K562 (cell line): ENCODE measurements around the gene LRRC8C. TPM values are rescaled to one million over a fixed set of nuclear protein-coding genes. Genes with fewer than 3 reads are reported as not detected.

Experiments
- ADNP ChIP-seq: fragments of 200-800 bp; sonication (Bioruptor generic); IDR thresholded peaks from 2 replicates; pipeline ENCODE4 v1.6.1; 2016; ENCODE audit warnings: missing genetic modification characterization, missing compliant biosample characterization
- ARID3A ChIP-seq: IDR thresholded peaks from 2 replicates; pipeline ENCODE4 v1.6.1; 2012; ENCODE audit warnings: low read depth, low read length, improper control_type of control experiment, borderline replicate concordance
- ATF3 ChIP-seq, 2 experiments: fragments of 450-650 bp in 1 of 2; sonication (generic) in 1 of 2; formaldehyde crosslinking in 1 of 2; IDR thresholded peaks in 1 of 2; conservative IDR thresholded peaks in 1 of 2; 2 replicates each; pipeline versions ENCODE4 v1.6.1 to v1.8.1; 2016 to 2023; ENCODE audit warnings: mild to moderate bottlenecking in 2 of 2, moderate library complexity in 2 of 2, inconsistent platforms in 1 of 2, missing genetic modification reagents in 1 of 2
- ATF4 ChIP-seq: fragments of 450-650 bp; formaldehyde crosslinking; IDR thresholded peaks from 2 replicates; pipeline ENCODE4 v1.4.0; 2022; ENCODE audit warnings: mild to moderate bottlenecking, moderate library complexity
- ATF6 ChIP-seq: sonication (generic); formaldehyde crosslinking; IDR thresholded peaks from 2 replicates; pipeline ENCODE4 v1.4.0; 2020; ENCODE audit warnings: mild to moderate bottlenecking, missing genetic modification reagents
- BHLHE40 ChIP-seq: IDR thresholded peaks from 2 replicates; pipeline ENCODE4 v1.6.1; 2011; ENCODE audit warnings: low read length, improper control_type of control experiment
- IFI16 ChIP-seq: fragments of 250-450 bp; sonication (Bioruptor Pico); IDR thresholded peaks from 2 replicates; pipeline ENCODE4 v2.1.2; 2022; ENCODE audit warnings: mild to moderate bottlenecking, inconsistent platforms
- PHTF2 ChIP-seq: fragments of 250-450 bp; sonication (Bioruptor Pico); IDR thresholded peaks from 2 replicates; pipeline ENCODE4 v1.5.0; 2021; ENCODE audit warnings: mild to moderate bottlenecking
- SIX5 ChIP-seq, 2 experiments: IDR thresholded peaks; 2 replicates each; pipeline ENCODE4 v1.6.1; 2011; ENCODE audit warnings: low read length in 2 of 2, borderline replicate concordance in 1 of 2, low read depth in 1 of 2, mild to moderate bottlenecking in 1 of 2, moderate library complexity in 1 of 2; ENCODE audit not compliant: insufficient read depth in 1 of 2
- SMAD2 ChIP-seq: fragments of 150-350 bp; IDR thresholded peaks from 2 replicates; pipeline ENCODE4 v1.6.1; 2014; ENCODE audit warnings: low read depth, mild to moderate bottlenecking, low read length
- SOX6 ChIP-seq: fragments of 450-650 bp; IDR thresholded peaks from 2 replicates; pipeline ENCODE4 v1.6.1; 2014; ENCODE audit warnings: mild to moderate bottlenecking
- TRIM28 ChIP-seq: fragments of 450-650 bp; IDR thresholded peaks from 2 replicates; pipeline ENCODE4 v1.6.1; 2017
- ZBTB1 ChIP-seq: sonication (generic); formaldehyde crosslinking; IDR thresholded peaks from 2 replicates; pipeline ENCODE4 v1.8.1; 2023; ENCODE audit warnings: missing genetic modification reagents, low read depth, mild to moderate bottlenecking, borderline replicate concordance
- ZBTB26 ChIP-seq: fragments of 450-650 bp; formaldehyde crosslinking; IDR thresholded peaks from 2 replicates; pipeline ENCODE4 v1.4.0; 2022; ENCODE audit warnings: missing genetic modification characterization
- ZNF174 ChIP-seq: fragments of 250-450 bp; sonication (Bioruptor Pico); IDR thresholded peaks from 2 replicates; pipeline ENCODE4 v1.4.0; 2020; ENCODE audit warnings: mild to moderate bottlenecking
- ZNF280A ChIP-seq: fragments of 450-650 bp; IDR thresholded peaks from 2 replicates; pipeline ENCODE4 v1.6.1; 2018; ENCODE audit warnings: mild to moderate bottlenecking, low read depth; ENCODE audit not compliant: partially characterized antibody
- ZNF316 ChIP-seq: fragments of 450-650 bp; IDR thresholded peaks from 2 replicates; pipeline ENCODE4 v1.6.1; 2016
- ZNF699 ChIP-seq: fragments of 250-450 bp; sonication (Bioruptor Pico); IDR thresholded peaks from 2 replicates; pipeline ENCODE4 v1.8.0; 2021; ENCODE audit warnings: mild to moderate bottlenecking, moderate library complexity; ENCODE audit not compliant: insufficient replicate concordance
- polyA plus RNA-seq, 8 experiments: library from polyadenylated mRNA; depleted of rRNA in 4 of 8; stranded (reverse) in 5 of 8; unstranded in 3 of 8; fragments of >200 nt; fragmentation: Nextera tagmentation in 2 of 8; fragmentation: Illumina TruSeq in 1 of 8; extraction: Ambion mirVana in 2 of 8; extraction: Trizol in 1 of 8; gene quantifications; 2 replicates each; pipeline versions ENCODE4 v1.2.1 to v1.2.3, GENCODE V29; 2011 to 2014; ENCODE audit warnings: inconsistent platforms in 1 of 8, missing spikeins in 1 of 8
- total RNA-seq, 7 experiments: library from RNA; depleted of rRNA in 6 of 7; stranded (reverse); fragments of >200 nt in 6 of 7; fragmentation: Illumina TruSeq in 2 of 7; extraction: Trizol in 2 of 7; gene quantifications; 2 replicates each; pipeline versions ENCODE4 v1.2.1 to v1.2.3, GENCODE V29; 2011 to 2021; ENCODE audit warnings: low replicate concordance in 1 of 7

LRRC8C gene
- total and polyA plus RNA-seq, 9 of the 15 experiments (the other 6 are each of a cell fraction or from before 2014, with no cell fraction given): 1.00 to 12.5 (median 4.5) TPM

- TF ChIP-seq ZNF280A: no peak
- TF ChIP-seq ATF3 (IDR thresholded peaks at IDR 0.05): no peak; the same call in 1 of the 2 replicates
- TF ChIP-seq ATF3 (CRISPR knock-in tag; conservative IDR thresholded peaks at IDR 0.05): no peak
- no peak for TF ChIP-seq ARID3A
- no peak for TF ChIP-seq IFI16 (CRISPR knock-in tag)
- 0 out of 2 replicates have a peak, but pooled peaks have one; percentile 34 for TF ChIP-seq SOX6
- no peak for TF ChIP-seq ZNF174
- no peak for TF ChIP-seq ATF4 (CRISPR knock-in tag)
- TF ChIP-seq ZNF316: no peak
- TF ChIP-seq TRIM28: peak; percentile 61; the same call in 1 of the 2 replicates
- no peak for TF ChIP-seq SMAD2
- no peak for TF ChIP-seq ZNF699 (CRISPR knock-in tag)
- 0 out of 2 replicates have a peak, but pooled peaks have one; percentile 38 for TF ChIP-seq ZBTB26 (CRISPR knock-in tag)
- no peak for TF ChIP-seq ZBTB1
- no peak for TF ChIP-seq ATF6
- TF ChIP-seq SIX5 (IDR thresholded peaks at IDR 0.05; ENCODE audit: borderline replicate concordance in 1 of 2, insufficient read depth in 1 of 2, low read depth in 1 of 2, low read length in 2 of 2): no peak
- no peak for TF ChIP-seq PHTF2 (CRISPR knock-in tag)
- no peak for TF ChIP-seq BHLHE40
- TF ChIP-seq ADNP (tag): no peak
Measured at GRCh38 chr1:89762779-89763648, 130.1 kb downstream of the LRRC8C start (continued).
